KOPT-K1 (cell line): ENCODE results near the gene UGT1A1.

Experiments
- H3K27ac ChIP-seq: fragments of 200-600 bp; sonication (generic); 2 replicates; pipeline ENCODE4 v1.5.1; 2016; ENCODE audit warnings: antibody characterized with exemption, mild to moderate bottlenecking, low read depth, low read length; ENCODE audit not compliant: poor library complexity, severe bottlenecking
- H3K36me3 ChIP-seq: fragments of 200-600 bp; sonication (generic); 2 replicates; pipeline ENCODE4 v1.5.1; 2017; ENCODE audit warnings: antibody characterized with exemption, mild to moderate bottlenecking, low read length, moderate library complexity; ENCODE audit not compliant: insufficient read depth
- H3K9me3 ChIP-seq: fragments of 200-600 bp; sonication (generic); 2 replicates; pipeline ENCODE4 v1.5.1; 2017; ENCODE audit warnings: antibody characterized with exemption, low read length, mild to moderate bottlenecking; ENCODE audit not compliant: insufficient read depth, poor library complexity, severe bottlenecking

The UGT1A1 gene

GRCh38 chr2:233773854-233774253, 13.8 kb downstream of the UGT1A1 start:
- H3K36me3 ChIP-seq: no peaks in the 10 kb centered on the region
- H3K27ac ChIP-seq: no peak overlapping the region
- H3K9me3 ChIP-seq: peaks cover 24% of the 10 kb centered on the region

GRCh38 chr2:233775414-233775813, 15.3 kb downstream of the UGT1A1 start:
- H3K9me3 ChIP-seq: peaks cover 24% of the 10 kb centered on the region
- H3K27ac ChIP-seq: no peak overlapping the region
- H3K36me3 ChIP-seq: no peaks in the 10 kb centered on the region

GRCh38 chr2:233778030-233778429, 18.0 kb downstream of the UGT1A1 start, which contains the start of gene MROH2A:
Gene MROH2A, plus strand, starts transcription at chr2:233778330. Its CDS starts 1,029 bp downstream, at chr2:233779359.
- Histone ChIP-seq H3K9me3 (peaks cover 24% of the 10 kb centered on the region), H3K27ac (no peak within 1 kb of the TSS), H3K36me3 (no peaks in the 10 kb centered on the region)

- H3K27ac ChIP-seq: no peak overlapping the region
- H3K9me3 ChIP-seq: peaks cover 29% of the 10 kb centered on the region
- no peaks in the 10 kb centered on the region for H3K36me3 ChIP-seq
Observed at GRCh38 chr2:233779722-233780121, 19.7 kb downstream of the UGT1A1 start.

- no peaks in the 10 kb centered on the region for H3K36me3 ChIP-seq
- H3K27ac ChIP-seq: no peak overlapping the region
- peaks cover 21% of the 10 kb centered on the region for H3K9me3 ChIP-seq
Observed at GRCh38 chr2:233780771-233781170, 20.7 kb downstream of the UGT1A1 start.

GRCh38 chr2:233789554-233789953, 29.5 kb downstream of the UGT1A1 start:
- H3K27ac ChIP-seq: no peak overlapping the region
- no peaks in the 10 kb centered on the region for H3K36me3 ChIP-seq
- H3K9me3 ChIP-seq: peaks cover 9% of the 10 kb centered on the region

- H3K27ac ChIP-seq: no peak overlapping the region
- H3K36me3 ChIP-seq: no peaks in the 10 kb centered on the region
- H3K9me3 ChIP-seq: peaks cover 1% of the 10 kb centered on the region
Observed at GRCh38 chr2:233791151-233791882, 31.2 kb downstream of the UGT1A1 start.

GRCh38 chr2:233791883-233792329, 31.8 kb downstream of the UGT1A1 start:
- Histone ChIP-seq H3K27ac (no peak overlapping the region), H3K36me3 (no peaks in the 10 kb centered on the region), H3K9me3 (no peaks in the 10 kb centered on the region)

GRCh38 chr2:233792720-233793119, 32.6 kb downstream of the UGT1A1 start:
- H3K9me3 ChIP-seq: no peaks in the 10 kb centered on the region
- no peak overlapping the region for H3K27ac ChIP-seq
- no peaks in the 10 kb centered on the region for H3K36me3 ChIP-seq

GRCh38 chr2:233793465-233794127, 33.5 kb downstream of the UGT1A1 start:
- Histone ChIP-seq H3K9me3 (no peaks in the 10 kb centered on the region), H3K27ac (no peak overlapping the region), H3K36me3 (no peaks in the 10 kb centered on the region)

- Histone ChIP-seq H3K27ac (no peak overlapping the region), H3K36me3 (no peaks in the 10 kb centered on the region)
Observed at GRCh38 chr2:233794128-233794658, 34.1 kb downstream of the UGT1A1 start.

GRCh38 chr2:233795735-233796171, 35.7 kb downstream of the UGT1A1 start:
- H3K9me3 ChIP-seq: no peaks in the 10 kb centered on the region
- no peak overlapping the region for H3K27ac ChIP-seq
- H3K36me3 ChIP-seq: no peaks in the 10 kb centered on the region

More at GRCh38 chr2:233794128-233794658, 34.1 kb downstream of the UGT1A1 start:
- H3K9me3 ChIP-seq: no peaks in the 10 kb centered on the region

- no peaks in the 10 kb centered on the region for H3K9me3 ChIP-seq
- H3K36me3 ChIP-seq: no peaks in the 10 kb centered on the region
- H3K27ac ChIP-seq: no peak overlapping the region
Observed at GRCh38 chr2:233796254-233796653, 36.2 kb downstream of the UGT1A1 start.

GRCh38 chr2:233798335-233799086, 38.4 kb downstream of the UGT1A1 start:
- no peaks in the 10 kb centered on the region for H3K36me3 ChIP-seq
- no peaks in the 10 kb centered on the region for H3K9me3 ChIP-seq
- no peak overlapping the region for H3K27ac ChIP-seq
